ENCODE results near the gene SPINT1. TPM values are rescaled to one million over a fixed set of nuclear protein-coding genes. Genes with fewer than 3 reads are reported as not detected.

SPINT1 gene
- polyA plus RNA-seq, 1 experiment = 0.87 TPM

GRCh38 chr15:40808861-40809450, 34.9 kb upstream of the SPINT1 start:
- POLR2A ChIA-PET = no interaction called here
- TF ChIP-seq, protein P1, sequence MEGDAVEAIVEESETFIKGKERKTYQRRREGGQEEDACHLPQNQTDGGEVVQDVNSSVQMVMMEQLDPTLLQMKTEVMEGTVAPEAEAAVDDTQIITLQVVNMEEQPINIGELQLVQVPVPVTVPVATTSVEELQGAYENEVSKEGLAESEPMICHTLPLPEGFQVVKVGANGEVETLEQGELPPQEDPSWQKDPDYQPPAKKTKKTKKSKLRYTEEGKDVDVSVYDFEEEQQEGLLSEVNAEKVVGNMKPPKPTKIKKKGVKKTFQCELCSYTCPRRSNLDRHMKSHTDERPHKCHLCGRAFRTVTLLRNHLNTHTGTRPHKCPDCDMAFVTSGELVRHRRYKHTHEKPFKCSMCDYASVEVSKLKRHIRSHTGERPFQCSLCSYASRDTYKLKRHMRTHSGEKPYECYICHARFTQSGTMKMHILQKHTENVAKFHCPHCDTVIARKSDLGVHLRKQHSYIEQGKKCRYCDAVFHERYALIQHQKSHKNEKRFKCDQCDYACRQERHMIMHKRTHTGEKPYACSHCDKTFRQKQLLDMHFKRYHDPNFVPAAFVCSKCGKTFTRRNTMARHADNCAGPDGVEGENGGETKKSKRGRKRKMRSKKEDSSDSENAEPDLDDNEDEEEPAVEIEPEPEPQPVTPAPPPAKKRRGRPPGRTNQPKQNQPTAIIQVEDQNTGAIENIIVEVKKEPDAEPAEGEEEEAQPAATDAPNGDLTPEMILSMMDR (IDR thresholded peaks at IDR 0.05; ENCODE audit: low read depth, low read length) = no peak

GRCh38 chr15:40812721-40813425, 31.0 kb upstream of the SPINT1 start:
- ChIA-PET CTCF (no interaction called here), POLR2A (no interaction called here)
- DNase-seq (ENCODE audit: low read depth, low spot score) = no peak
- TF ChIP-seq, protein P1 (IDR thresholded peaks at IDR 0.05; ENCODE audit: low read depth, low read length) = no peak
- no peaks in the 10 kb centered on the region for H3K9me3 ChIP-seq (ENCODE audit: control insufficient read depth, insufficient read depth, low read length)
- no peaks in the 10 kb centered on the region for H3K27me3 ChIP-seq (ENCODE audit: control insufficient read depth, insufficient read depth, low read length)
- H3K4me3 ChIP-seq (ENCODE audit: low read depth, low read length) = no peak overlapping the region
- H3K27ac ChIP-seq (ENCODE audit: low read depth, low read length) = no peak overlapping the region

More at GRCh38 chr15:40808861-40809450, 34.9 kb upstream of the SPINT1 start:
- DNase-seq (ENCODE audit: low read depth, low spot score) = no peak
- Histone ChIP-seq H3K4me3 (ENCODE audit: low read depth, low read length) (no peak overlapping the region), H3K27ac (ENCODE audit: low read depth, low read length) (no peak overlapping the region), H3K9me3 (ENCODE audit: control insufficient read depth, insufficient read depth, low read length) (no peaks in the 10 kb centered on the region; the same call in 1 of the 2 replicates), H3K27me3 (ENCODE audit: control insufficient read depth, insufficient read depth, low read length) (no peaks in the 10 kb centered on the region)
- CTCF ChIA-PET = no interaction called here

DNA sequence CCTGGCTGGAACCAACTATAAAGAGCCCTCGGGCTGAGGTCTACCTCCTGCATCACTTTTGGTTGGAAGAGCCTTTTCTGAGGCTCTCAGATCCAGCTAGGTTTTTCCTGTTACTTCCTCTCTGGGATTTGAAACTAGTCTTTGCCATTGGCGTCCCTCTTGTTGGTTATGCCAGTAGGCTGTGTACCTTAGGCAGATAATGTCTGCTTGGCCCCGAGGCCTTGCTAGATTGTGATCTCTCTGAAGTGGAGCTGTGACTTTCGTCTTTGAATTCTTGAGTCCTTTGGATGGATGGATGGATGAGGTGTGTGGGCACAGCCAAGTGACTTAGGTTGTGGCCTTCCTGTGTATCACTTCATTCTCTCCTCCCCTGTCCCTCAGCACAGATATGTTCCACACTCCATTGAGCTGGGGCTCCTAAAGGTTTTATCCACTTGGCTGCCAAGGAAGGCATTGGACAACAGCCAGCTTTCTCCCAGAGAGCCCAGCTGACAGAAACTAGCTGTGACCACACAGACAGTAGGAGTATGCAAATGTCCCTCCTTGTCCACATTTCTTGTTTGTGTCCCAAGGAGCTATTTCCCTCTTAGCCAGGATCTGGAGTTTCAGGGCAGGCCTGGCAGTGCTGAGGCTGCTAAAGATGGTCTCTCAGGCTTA, 28.7 kb upstream of the SPINT1 start:
- ChIA-PET POLR2A (interaction anchor here (1.5 kb wide), 1 partner anchor 8 kb away, joined by 4 read pairs; the partner anchor contains the start of genes DNAJC17 and ZFYVE19), CTCF (no interaction called here)
- H3K27ac ChIP-seq (ENCODE audit: low read depth, low read length) = no peak overlapping the region
- H3K27me3 ChIP-seq (ENCODE audit: control insufficient read depth, insufficient read depth, low read length) = no peaks in the 10 kb centered on the region
- H3K4me3 ChIP-seq (ENCODE audit: low read depth, low read length) = no peak overlapping the region
- TF ChIP-seq, protein P1 (IDR thresholded peaks at IDR 0.05; ENCODE audit: low read depth, low read length) = no peak
- DNase-seq (ENCODE audit: low read depth, low spot score) = no peak
- no peaks in the 10 kb centered on the region for H3K9me3 ChIP-seq (ENCODE audit: control insufficient read depth, insufficient read depth, low read length)

DNA sequence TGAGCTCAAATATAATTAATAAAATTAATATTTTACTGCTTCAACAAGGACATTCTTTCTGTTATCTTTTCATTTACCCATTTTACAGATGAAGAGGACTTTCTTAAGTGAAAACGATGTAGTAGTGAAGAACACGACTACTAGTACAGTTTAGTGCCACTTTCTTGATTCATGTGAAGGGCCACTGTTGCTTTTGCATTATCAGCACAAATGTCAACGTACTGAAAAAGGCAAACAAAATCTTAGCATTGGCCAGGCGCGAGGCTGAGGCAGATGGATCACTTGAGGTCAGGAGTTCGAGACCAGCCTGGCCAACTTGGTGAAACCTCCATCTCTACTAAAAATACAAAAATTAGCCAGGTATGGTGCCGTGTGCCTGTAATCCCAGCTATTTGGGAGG, 24.8 kb upstream of the SPINT1 start:
- DNase-seq (ENCODE audit: low read depth, low spot score) = no peak
- H3K27me3 ChIP-seq (ENCODE audit: control insufficient read depth, insufficient read depth, low read length) = no peaks in the 10 kb centered on the region
- CTCF ChIA-PET = interaction anchor here (1.1 to 1.2 kb wide), 2 partner anchors 38 to 298 kb away, joined by 3 to 4 read pairs; no protein-coding TSS in a partner anchor
- POLR2A ChIA-PET = interaction anchor here (0.7 kb wide), 1 partner anchor 54 kb away, joined by 4 read pairs; no protein-coding TSS in a partner anchor
- H3K9me3 ChIP-seq (ENCODE audit: control insufficient read depth, insufficient read depth, low read length) = no peaks in the 10 kb centered on the region
- H3K27ac ChIP-seq (ENCODE audit: low read depth, low read length) = no peak overlapping the region
- TF ChIP-seq, protein P1 (IDR thresholded peaks at IDR 0.05; ENCODE audit: low read depth, low read length) = no peak
- H3K4me3 ChIP-seq (ENCODE audit: low read depth, low read length) = no peak overlapping the region

DNA sequence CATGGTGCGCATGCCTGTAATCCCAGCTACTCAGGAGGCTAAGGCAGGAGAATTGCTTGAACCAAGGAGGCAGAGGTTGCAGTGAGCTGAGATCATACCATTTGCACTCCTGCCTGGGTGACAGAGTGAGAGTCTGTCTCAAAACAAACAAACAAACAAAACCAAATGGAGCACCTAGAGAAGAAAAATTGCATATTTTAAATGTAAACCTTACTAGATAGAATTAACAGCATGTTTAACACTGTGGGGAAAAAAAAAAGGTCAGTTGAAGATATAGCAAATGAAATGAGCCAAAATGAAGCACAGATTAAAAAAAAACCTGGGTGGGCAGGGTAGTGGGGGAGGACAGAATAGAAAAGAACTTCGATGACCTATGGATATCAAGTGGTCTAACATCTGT, 22.7 kb upstream of the SPINT1 start:
- H3K27me3 ChIP-seq (ENCODE audit: control insufficient read depth, insufficient read depth, low read length) = no peaks in the 10 kb centered on the region
- ChIA-PET CTCF (no interaction called here), POLR2A (no interaction called here)

More for the DNA sequence above, 22.7 kb upstream of the SPINT1 start:
- no peak overlapping the region for H3K27ac ChIP-seq (ENCODE audit: low read depth, low read length)
- H3K4me3 ChIP-seq (ENCODE audit: low read depth, low read length) = no peak overlapping the region
- TF ChIP-seq, protein P1 (IDR thresholded peaks at IDR 0.05; ENCODE audit: low read depth, low read length) = no peak
- no peak for DNase-seq (ENCODE audit: low read depth, low spot score)
- no peaks in the 10 kb centered on the region for H3K9me3 ChIP-seq (ENCODE audit: control insufficient read depth, insufficient read depth, low read length)
